GM21515 (cell line): ENCODE results near the gene ASPDH.

Experiments
- ATAC-seq: cut with Tn5 transposase; IDR thresholded peaks from one replicate; pipeline ENCODE4 v1.9.1; 2021; ENCODE audit not compliant: unreplicated experiment

ASPDH gene

GRCh38 chr19:50498219-50499056, 15.3 kb downstream of the ASPDH start:
- ATAC-seq = no peak

- ATAC-seq = no peak
These were observed 16.7 kb downstream of the ASPDH start for GRCh38 chr19:50497022-50497405.

- ATAC-seq = no peak
These were observed 17.3 kb downstream of the ASPDH start for GRCh38 chr19:50496189-50497021.

GRCh38 chr19:50495020-50495531, 18.6 kb downstream of the ASPDH start:
- ATAC-seq = no peak

GRCh38 chr19:50494186-50495019, 19.3 kb downstream of the ASPDH start:
- no peak for ATAC-seq

GRCh38 chr19:50493171-50493570, 20.5 kb downstream of the ASPDH start:
- ATAC-seq = no peak

GRCh38 chr19:50492303-50493052, 21.2 kb downstream of the ASPDH start:
- ATAC-seq = no peak

- no peak for ATAC-seq
These were observed 22.7 kb downstream of the ASPDH start for GRCh38 chr19:50490991-50491472.

GRCh38 chr19:50490411-50490811, 23.3 kb downstream of the ASPDH start:
- no peak for ATAC-seq

- no peak for ATAC-seq
These were observed 24.2 kb downstream of the ASPDH start for GRCh38 chr19:50489461-50490011.

- ATAC-seq = no peak
These were observed 25.1 kb downstream of the ASPDH start for GRCh38 chr19:50488389-50489194.

- no peak for ATAC-seq
These were observed 26.7 kb downstream of the ASPDH start for GRCh38 chr19:50486823-50487515.

GRCh38 chr19:50485284-50485955, 28.3 kb downstream of the ASPDH start:
- no peak for ATAC-seq

GRCh38 chr19:50482916-50483315, 30.8 kb downstream of the ASPDH start:
- no peak for ATAC-seq

GRCh38 chr19:50482271-50482855, 31.4 kb downstream of the ASPDH start:
- ATAC-seq = no peak

- no peak for ATAC-seq
These were observed 32.2 kb downstream of the ASPDH start for GRCh38 chr19:50481351-50482149.
